H1 (cell line): ENCODE results near the gene DPF3. TPM values are rescaled to one million over a fixed set of nuclear protein-coding genes. Genes with fewer than 3 reads are reported as not detected.

Source experiments
- CTCF ChIA-PET: fragments of 300-600 bp; sonication (Branson Sonifier 250); formaldehyde crosslinking; loops from one replicate; lab custom pipeline; 2021; ENCODE audit not compliant: partially characterized antibody; lab: Charles Lee
- POLR2A ChIA-PET: fragments of 300-600 bp; sonication (Branson Sonifier 250); formaldehyde crosslinking; loops from one replicate; lab custom pipeline; 2021; ENCODE audit warnings: inconsistent platforms; ENCODE audit not compliant: partially characterized antibody; lab: Charles Lee
- DNase-seq, 2 experiments: peaks; one replicate each; pipeline versions ENCODE4 v3.0.0 to v3.0.0-alpha.2; 2010 to 2022; ENCODE audit warnings: low spot score in 2 of 2, low read depth in 1 of 2, mixed read lengths in 1 of 2
- FAIRE-seq: peaks from 2 replicates; lab custom pipeline; 2011; peaks lifted over from hg19 to GRCh38; lab: Jason Lieb, UNC
- H2AFZ ChIP-seq: 2 replicates; pipeline ENCODE4 v1.8.1; 2012; ENCODE audit warnings: low read length, inconsistent platforms
- H2AK5ac ChIP-seq: 2 replicates; pipeline ENCODE4 v1.6.1; 2013; ENCODE audit warnings: low read depth, low read length
- H2BK120ac ChIP-seq: replicated peaks from 2 replicates; pipeline ENCODE3; 2013; ENCODE audit warnings: low read depth, low read length, inconsistent platforms
- H2BK12ac ChIP-seq: 2 replicates; pipeline ENCODE4 v1.6.1; 2013; ENCODE audit warnings: low read depth, low read length
- H2BK15ac ChIP-seq: 2 replicates; pipeline ENCODE4 v1.6.1; 2013; ENCODE audit warnings: low read length
- H2BK20ac ChIP-seq: 2 replicates; pipeline ENCODE4 v1.6.1; 2013; ENCODE audit warnings: low read length
- H2BK5ac ChIP-seq: 2 replicates; pipeline ENCODE4 v1.6.1; 2013; ENCODE audit warnings: low read depth, low read length
- H3K14ac ChIP-seq: 2 replicates; pipeline ENCODE4 v1.6.1; 2013; ENCODE audit warnings: inconsistent platforms; ENCODE audit not compliant: insufficient read length
- H3K18ac ChIP-seq: 2 replicates; pipeline ENCODE4 v1.6.1; 2013; ENCODE audit warnings: low read length; ENCODE audit errors: extremely low read depth
- H3K23ac ChIP-seq: 2 replicates; pipeline ENCODE4 v1.6.1; 2013; ENCODE audit warnings: inconsistent platforms; ENCODE audit not compliant: insufficient read length
- H3K23me2 ChIP-seq: 2 replicates; pipeline ENCODE4 v1.6.1; 2013; ENCODE audit warnings: low read depth, low read length
- H3K27ac ChIP-seq: 2 replicates; pipeline ENCODE4 v1.6.1; 2011; ENCODE audit warnings: low read depth, low read length, inconsistent platforms
- H3K27me3 ChIP-seq, 4 experiments: replicated peaks in 1 of 4; 1 replicate in 1 of 4; 2 replicates in 3 of 4; pipeline versions ENCODE4 v1.6.1 to v1.8.1; 2011 to 2013; ENCODE audit warnings: low read length in 3 of 4, mild to moderate bottlenecking in 3 of 4, inconsistent platforms in 2 of 4, mixed read lengths in 2 of 4, moderate library complexity in 1 of 4; ENCODE audit not compliant: control insufficient read depth in 3 of 4, insufficient read depth in 3 of 4; ENCODE audit errors: extremely low read depth in 1 of 4
- H3K36me3 ChIP-seq, 4 experiments: 2 replicates each; pipeline versions ENCODE4 v1.6.1 to v1.8.1; 2011 to 2013; ENCODE audit warnings: mild to moderate bottlenecking in 4 of 4, low read length in 3 of 4, moderate library complexity in 2 of 4, control low read depth in 1 of 4, inconsistent platforms in 1 of 4; ENCODE audit not compliant: insufficient read depth in 4 of 4, control insufficient read depth in 2 of 4
- H3K4ac ChIP-seq: replicated peaks from 2 replicates; pipeline ENCODE3; 2013; ENCODE audit warnings: low read length, low read depth, mixed read lengths, inconsistent platforms; ENCODE audit not compliant: insufficient read length
- H3K4me1 ChIP-seq, 4 experiments: replicated peaks in 1 of 4; 1 replicate in 1 of 4; 2 replicates in 3 of 4; pipeline versions ENCODE4 v1.6.1 to v1.8.1; 2011 to 2013; ENCODE audit warnings: low read length in 3 of 4, inconsistent platforms in 2 of 4, mixed read lengths in 1 of 4; ENCODE audit not compliant: insufficient read depth in 4 of 4, control insufficient read depth in 3 of 4
- H3K4me2 ChIP-seq, 2 experiments: 2 replicates each; pipeline versions ENCODE4 v1.6.1 to v1.8.1; 2011 to 2013; ENCODE audit warnings: low read depth in 2 of 2, low read length in 2 of 2, control low read depth in 1 of 2, inconsistent platforms in 1 of 2, mild to moderate bottlenecking in 1 of 2; ENCODE audit not compliant: insufficient read depth in 1 of 2
- H3K4me3 ChIP-seq, 4 experiments: fragments of 200-600, 300-600 bp in 1 of 4; sonication (generic), shearing (Covaris generic), sonication (Bioruptor Twin) in 1 of 4; 2 replicates each; pipeline versions ENCODE4 v1.5.1 to v1.8.1; 2011 to 2016; ENCODE audit warnings: low read length in 4 of 4, low read depth in 3 of 4, control low read depth in 2 of 4, inconsistent platforms in 2 of 4, mild to moderate bottlenecking in 2 of 4, mixed read lengths in 1 of 4, moderate library complexity in 1 of 4; ENCODE audit not compliant: insufficient read depth in 2 of 4; ENCODE audit errors: extremely low read depth in 1 of 4
- H3K56ac ChIP-seq: replicated peaks from 2 replicates; pipeline ENCODE3; 2013; ENCODE audit warnings: low read depth, mild to moderate bottlenecking, mixed read lengths, low read length, inconsistent platforms; ENCODE audit not compliant: insufficient read length
- H3K79me1 ChIP-seq: 2 replicates; pipeline ENCODE4 v1.6.1; 2013; ENCODE audit warnings: low read depth, low read length, control low read depth
- H3K79me2 ChIP-seq, 2 experiments: 2 replicates each; pipeline versions ENCODE4 v1.6.1 to v1.8.1; 2012 to 2013; ENCODE audit warnings: low read length in 2 of 2, mild to moderate bottlenecking in 2 of 2, inconsistent platforms in 1 of 2; ENCODE audit not compliant: insufficient read depth in 2 of 2, control insufficient read depth in 1 of 2
- H3K9ac ChIP-seq, 4 experiments: replicated peaks in 1 of 4; 1 replicate in 1 of 4; 2 replicates in 3 of 4; pipeline versions ENCODE4 v1.6.1 to v1.8.1; 2011 to 2013; ENCODE audit warnings: low read depth in 3 of 4, low read length in 3 of 4, control low read depth in 2 of 4, mild to moderate bottlenecking in 2 of 4, moderate library complexity in 2 of 4, inconsistent platforms in 1 of 4; ENCODE audit errors: extremely low read depth in 1 of 4
- H3K9me3 ChIP-seq, 2 experiments: 2 replicates each; pipeline versions ENCODE4 v1.6.1 to v1.8.1; 2012 to 2013; ENCODE audit warnings: mild to moderate bottlenecking in 2 of 2, moderate library complexity in 2 of 2, control low read depth in 1 of 2, inconsistent platforms in 1 of 2, low read depth in 1 of 2, low read length in 1 of 2, mixed read lengths in 1 of 2; ENCODE audit not compliant: insufficient read depth in 2 of 2
- H4K20me1 ChIP-seq, 2 experiments: replicated peaks in 1 of 2; 2 replicates each; pipeline versions ENCODE3 to v1.8.1; 2011 to 2013; ENCODE audit warnings: inconsistent platforms in 2 of 2, low read length in 2 of 2, mild to moderate bottlenecking in 1 of 2; ENCODE audit not compliant: insufficient read depth in 2 of 2, control insufficient read depth in 1 of 2
- H4K5ac ChIP-seq: 2 replicates; pipeline ENCODE4 v1.6.1; 2013; ENCODE audit warnings: low read length, low read depth, mixed read lengths, inconsistent platforms; ENCODE audit not compliant: insufficient read length
- H4K8ac ChIP-seq: 2 replicates; pipeline ENCODE4 v1.8.0; 2013; ENCODE audit warnings: mild to moderate bottlenecking, moderate library complexity, low read length, inconsistent platforms; ENCODE audit not compliant: insufficient read depth; ENCODE audit errors: extremely low read depth
- H4K91ac ChIP-seq: replicated peaks from 2 replicates; pipeline ENCODE3; 2013; ENCODE audit warnings: low read length, mixed read lengths, inconsistent platforms; ENCODE audit not compliant: insufficient read length
- CHD1 ChIP-seq: IDR thresholded peaks from 2 replicates; pipeline ENCODE4 v1.6.1; 2012; ENCODE audit warnings: low read depth, low read length, improper control_type of control experiment
- CTCF ChIP-seq, 3 experiments: IDR thresholded peaks; 1 replicate in 2 of 3; 2 replicates in 1 of 3; pipeline versions ENCODE4 v1.5.1 to v1.6.1; 2011; ENCODE audit warnings: low read length in 3 of 3, mild to moderate bottlenecking in 3 of 3, inconsistent platforms in 2 of 3, low read depth in 1 of 3, moderate library complexity in 1 of 3; ENCODE audit not compliant: insufficient read depth in 1 of 3; ENCODE audit errors: control extremely low read depth in 1 of 3
- EP300 ChIP-seq, 2 experiments: IDR thresholded peaks; 1 replicate in 1 of 2; 2 replicates in 1 of 2; pipeline ENCODE4 v1.6.1; 2011 to 2012; ENCODE audit warnings: low read depth in 2 of 2, low read length in 2 of 2, mild to moderate bottlenecking in 2 of 2, borderline replicate concordance in 1 of 2, inconsistent platforms in 1 of 2, moderate library complexity in 1 of 2
- MAX ChIP-seq: IDR thresholded peaks from 2 replicates; pipeline ENCODE4 v1.6.1; 2012; ENCODE audit warnings: inconsistent platforms
- RAD21 ChIP-seq, 2 experiments: IDR thresholded peaks in 1 of 2; conservative IDR thresholded peaks in 1 of 2; 2 replicates each; pipeline ENCODE4 v1.6.1; 2011; ENCODE audit warnings: low read depth in 2 of 2, low read length in 2 of 2, improper control_type of control experiment in 1 of 2, inconsistent platforms in 1 of 2, mild to moderate bottlenecking in 1 of 2, moderate library complexity in 1 of 2
- RBBP5 ChIP-seq: IDR thresholded peaks from 2 replicates; pipeline ENCODE4 v1.7.1; 2012; ENCODE audit warnings: low read depth, mild to moderate bottlenecking, inconsistent platforms, low read length, moderate library complexity, borderline replicate concordance
- RFX5 ChIP-seq: IDR thresholded peaks from 2 replicates; pipeline ENCODE4 v1.6.1; 2011; ENCODE audit warnings: low read depth, low read length, improper control_type of control experiment, borderline replicate concordance
- SIN3A ChIP-seq, 2 experiments: IDR thresholded peaks in 1 of 2; conservative IDR thresholded peaks in 1 of 2; 2 replicates each; pipeline ENCODE4 v1.6.1; 2011 to 2012; ENCODE audit warnings: low read length in 2 of 2, improper control_type of control experiment in 1 of 2, low read depth in 1 of 2, mild to moderate bottlenecking in 1 of 2
- SP2 ChIP-seq: IDR thresholded peaks from 2 replicates; pipeline ENCODE4 v1.6.1; 2012; ENCODE audit warnings: mild to moderate bottlenecking, low read length, inconsistent platforms
- WGBS, 2 experiments: shearing (Covaris generic) in 1 of 2; methylation state at CpG; one replicate each; pipeline versions ENCODE4 v1.1.6 to v1.1.7; 2013 to 2015; ENCODE audit warnings: low lambda C conversion rate in 2 of 2, mixed read lengths in 2 of 2, inconsistent platforms in 1 of 2, low coverage in 1 of 2, missing lambda C conversion rate in 1 of 2; ENCODE audit not compliant: insufficient replicate concordance in 2 of 2, insufficient coverage in 1 of 2, insufficient read length in 1 of 2; ENCODE audit errors: extremely low coverage in 1 of 2, missing lambda C conversion rate in 1 of 2; 5-methylcytosine and 5-hydroxymethylcytosine counted together
- polyA plus RNA-seq, 7 experiments: library from polyadenylated mRNA; depleted of rRNA in 3 of 7; stranded (reverse) in 5 of 7; unstranded in 2 of 7; fragments of >200 nt in 5 of 7; fragments of 200-250 nt in 2 of 7; gene quantifications; 1 replicate in 5 of 7; 2 replicates in 1 of 7; 4 replicates in 1 of 7; pipeline versions ENCODE4 v1.2.1 to v1.2.3, GENCODE V29; 2011 to 2013; ENCODE audit warnings: missing spikeins in 2 of 7, mixed read lengths in 2 of 7
- total RNA-seq: library from RNA; stranded (reverse); fragmentation: NEBNext Ultra II Directional; extraction: Animal tissue kit (Norgen Biotek cat#: 25700); gene quantifications from 2 replicates; pipeline ENCODE4 v1.2.1, GENCODE V29; 2021

Gene DPF3
- total and polyA plus RNA-seq, 2 of the 8 experiments (the other 6 are each of a cell fraction or from before 2014, with no cell fraction given), result 0.19 TPM; not detected in 1

- no peak overlapping the region for H4K5ac ChIP-seq
- no peak overlapping the region for H3K14ac ChIP-seq
- H2BK20ac ChIP-seq, result no peak overlapping the region
- H2BK15ac ChIP-seq, result peak overlapping the region; percentile 49; the same call in 1 of the 2 replicates
- H3K9ac ChIP-seq, result no peak overlapping the region
- H3K23me2 ChIP-seq, result no peaks in the 10 kb centered on the region; the same call in 1 of the 2 replicates
- H3K27me3 ChIP-seq, result peaks cover 3 to 36% (median 24%) of the 10 kb centered on the region in 4 experiments; a peak in 6 of 7 replicates
- CTCF ChIA-PET, result no interaction called here
- POLR2A ChIA-PET, result no interaction called here
- H3K4me1 ChIP-seq, result peaks cover 7 to 17% (median 11%) of the 10 kb centered on the region in 4 experiments
- no peak overlapping the region for H3K27ac ChIP-seq
- DNase-seq (no peak), FAIRE-seq (no peak)
- H3K79me1 ChIP-seq, result no peaks in the 10 kb centered on the region
- no peaks in the 10 kb centered on the region for H3K79me2 ChIP-seq
- no peak overlapping the region for H3K18ac ChIP-seq
- peak overlapping the region; percentile 52; the same call in 1 of the 2 replicates for H2BK12ac ChIP-seq
- H3K4me3 ChIP-seq, result no peak overlapping the region
- no peak overlapping the region for H3K4ac ChIP-seq
- H4K20me1 ChIP-seq, result peaks cover 0 to 2% of the 10 kb centered on the region in 2 experiments
- no peak overlapping the region for H4K91ac ChIP-seq
- 83% methylated on average over 4 of the region's 4 CpGs; no CpG with 5 or more reads in 1 of the 2 experiments for WGBS, 2 experiments
- no peak overlapping the region for H2AFZ ChIP-seq
- peaks cover 0 to 4% of the 10 kb centered on the region in 2 experiments; a peak in 1 of 4 replicates for H3K9me3 ChIP-seq
- no peak overlapping the region for H2BK120ac ChIP-seq
- no peak overlapping the region for H3K23ac ChIP-seq
- H4K8ac ChIP-seq, result no peak overlapping the region
- 0 out of 2 replicates have a peak overlapping the region, but pooled peaks have one; percentile 14 for H2AK5ac ChIP-seq
- no peak overlapping the region for H2BK5ac ChIP-seq
- H3K4me2 ChIP-seq, result no peak overlapping the region
- no peak overlapping the region for H3K56ac ChIP-seq
- H3K36me3 ChIP-seq, result no peaks in the 10 kb centered on the region
- TF ChIP-seq RAD21 (IDR thresholded peaks at IDR 0.05 in 1 of 2, conservative IDR thresholded peaks at IDR 0.05 in 1 of 2; ENCODE audit: low read depth in 2 of 2, low read length in 2 of 2) (no peak), CTCF (IDR thresholded peaks at IDR 0.05; ENCODE audit: control extremely low read depth in 1 of 3, insufficient read depth in 1 of 3, low read depth in 1 of 3, low read length in 3 of 3) (no peak), MAX (no peak), EP300 (IDR thresholded peaks at IDR 0.05; ENCODE audit: borderline replicate concordance in 1 of 2, low read depth in 2 of 2, low read length in 2 of 2) (no peak), SIN3A (conservative IDR thresholded peaks at IDR 0.05 in 1 of 2, IDR thresholded peaks at IDR 0.05 in 1 of 2; ENCODE audit: low read depth in 1 of 2, low read length in 2 of 2) (no peak), RFX5 (no peak), RBBP5 (no peak), CHD1 (no peak), SP2 (no peak)
These were observed 93.0 kb downstream of the DPF3 start for GRCh38 chr14:72800848-72801370.
